Measurements from ENCODE around the gene AK3. TPM values are rescaled to one million over a fixed set of nuclear protein-coding genes. Genes with fewer than 3 reads are reported as not detected.

AK3 gene
- total and polyA plus RNA-seq, 9 of the 15 experiments (the other 6 are each of a cell fraction or from before 2014, with no cell fraction given), result 12.2 to 78.6 (median 41.8) TPM

- TF ChIP-seq RREB1 (CRISPR knock-in tag; IDR thresholded peaks at IDR 0.05) (no peak), EP400 (IDR thresholded peaks at IDR 0.05) (no peak), CBFB (CRISPR knock-in tag; IDR thresholded peaks at IDR 0.05) (no peak), CHD2 (IDR thresholded peaks at IDR 0.05; ENCODE audit: low read depth, low read length) (no peak), GMEB1 (CRISPR knock-in tag; IDR thresholded peaks at IDR 0.05) (no peak), NCOA4 (IDR thresholded peaks at IDR 0.05; ENCODE audit: partially characterized antibody) (no peak), NEUROD1 (IDR thresholded peaks at IDR 0.05; ENCODE audit: borderline replicate concordance, low read depth, low read length, partially characterized antibody) (no peak), CREBBP (IDR thresholded peaks at IDR 0.05; ENCODE audit: low read depth, low read length) (no peak), ZNF764 (CRISPR knock-in tag; IDR thresholded peaks at IDR 0.05; ENCODE audit: low read depth) (no peak), KHSRP (IDR thresholded peaks at IDR 0.05) (no peak), CC2D1A (IDR thresholded peaks at IDR 0.05) (no peak), BDP1 (IDR thresholded peaks at IDR 0.05; ENCODE audit: insufficient read depth, insufficient read length) (no peak), MTA1 (IDR thresholded peaks at IDR 0.05; ENCODE audit: borderline replicate concordance) (no peak), ZNF175 (CRISPR knock-in tag; IDR thresholded peaks at IDR 0.05; ENCODE audit: low read depth) (no peak)
- TF ChIP-seq, protein P1, sequence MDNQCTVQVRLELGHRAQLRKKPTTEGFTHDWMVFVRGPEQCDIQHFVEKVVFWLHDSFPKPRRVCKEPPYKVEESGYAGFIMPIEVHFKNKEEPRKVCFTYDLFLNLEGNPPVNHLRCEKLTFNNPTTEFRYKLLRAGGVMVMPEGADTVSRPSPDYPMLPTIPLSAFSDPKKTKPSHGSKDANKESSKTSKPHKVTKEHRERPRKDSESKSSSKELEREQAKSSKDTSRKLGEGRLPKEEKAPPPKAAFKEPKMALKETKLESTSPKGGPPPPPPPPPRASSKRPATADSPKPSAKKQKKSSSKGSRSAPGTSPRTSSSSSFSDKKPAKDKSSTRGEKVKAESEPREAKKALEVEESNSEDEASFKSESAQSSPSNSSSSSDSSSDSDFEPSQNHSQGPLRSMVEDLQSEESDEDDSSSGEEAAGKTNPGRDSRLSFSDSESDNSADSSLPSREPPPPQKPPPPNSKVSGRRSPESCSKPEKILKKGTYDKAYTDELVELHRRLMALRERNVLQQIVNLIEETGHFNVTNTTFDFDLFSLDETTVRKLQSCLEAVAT (IDR thresholded peaks at IDR 0.05), result no peak
- TF ChIP-seq, protein P2, sequence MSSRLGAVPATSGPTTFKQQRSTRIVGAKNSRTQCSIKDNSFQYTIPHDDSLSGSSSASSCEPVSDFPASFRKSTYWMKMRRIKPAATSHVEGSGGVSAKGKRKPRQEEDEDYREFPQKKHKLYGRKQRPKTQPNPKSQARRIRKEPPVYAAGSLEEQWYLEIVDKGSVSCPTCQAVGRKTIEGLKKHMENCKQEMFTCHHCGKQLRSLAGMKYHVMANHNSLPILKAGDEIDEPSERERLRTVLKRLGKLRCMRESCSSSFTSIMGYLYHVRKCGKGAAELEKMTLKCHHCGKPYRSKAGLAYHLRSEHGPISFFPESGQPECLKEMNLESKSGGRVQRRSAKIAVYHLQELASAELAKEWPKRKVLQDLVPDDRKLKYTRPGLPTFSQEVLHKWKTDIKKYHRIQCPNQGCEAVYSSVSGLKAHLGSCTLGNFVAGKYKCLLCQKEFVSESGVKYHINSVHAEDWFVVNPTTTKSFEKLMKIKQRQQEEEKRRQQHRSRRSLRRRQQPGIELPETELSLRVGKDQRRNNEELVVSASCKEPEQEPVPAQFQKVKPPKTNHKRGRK (tag; IDR thresholded peaks at IDR 0.05), result no peak
Measured at GRCh38 chr9:4781408-4781807, 40.4 kb upstream of the AK3 start (continued).

Measured in K562 (cell line).